Vagina (tissue), 2 donors: ENCODE results near the gene NRP2. TPM values are rescaled to one million over a fixed set of nuclear protein-coding genes. Genes with fewer than 3 reads are reported as not detected.
A peak's percentile ranks its signal among the peaks of the same experiment; 100 is the strongest.

Experiments
- DNase-seq, 2 donors: peaks; one replicate each; pipeline ENCODE4 v3.0.0-alpha.2; 2017; ENCODE audit errors: extremely low spot score in 2 of 2
- H3K27ac ChIP-seq: fragments of 200-600 bp; sonication (generic); one replicate; pipeline ENCODE4 v1.5.1; 2019
- H3K27me3 ChIP-seq: fragments of 200-600 bp; sonication (generic); one replicate; pipeline ENCODE4 v1.5.1; 2019
- H3K36me3 ChIP-seq, 2 donors: fragments of 200-600 bp; sonication (generic); one replicate each; pipeline ENCODE4 v1.5.1; 2017 to 2019
- H3K4me1 ChIP-seq: fragments of 200-600 bp; sonication (generic); one replicate; pipeline ENCODE4 v1.5.1; 2019
- H3K4me3 ChIP-seq, 2 donors: fragments of 200-600 bp; sonication (generic); 1 replicate in 1 of 2; 2 replicates in 1 of 2; pipeline ENCODE4 v1.5.1; 2016 to 2019
- H3K9me3 ChIP-seq: fragments of 200-600 bp; sonication (generic); one replicate; pipeline ENCODE4 v1.5.1; 2019
- CTCF ChIP-seq, 3 experiments: fragments of 450-650 bp in 2 of 3; fragments of 200-600 bp in 1 of 3; sonication (generic) in 1 of 3; IDR thresholded peaks; one replicate each; pipeline ENCODE4 v1.5.1; 2017 to 2019; ENCODE audit warnings: antibody characterized with exemption in 3 of 3, mild to moderate bottlenecking in 2 of 3, moderate library complexity in 2 of 3
- POLR2A ChIP-seq, 2 donors: fragments of 450-650 bp; IDR thresholded peaks; one replicate each; pipeline ENCODE4 v1.6.1; 2017; ENCODE audit warnings: antibody characterized with exemption in 2 of 2, mild to moderate bottlenecking in 2 of 2, moderate library complexity in 2 of 2
- POLR2AphosphoS5 ChIP-seq, 2 donors: sonication (generic); formaldehyde crosslinking; IDR thresholded peaks; one replicate each; pipeline ENCODE4 v1.9.0; 2017; ENCODE audit warnings: antibody characterized with exemption in 2 of 2, mild to moderate bottlenecking in 2 of 2, low read depth in 1 of 2; ENCODE audit not compliant: insufficient read depth in 1 of 2
- intact Hi-C: fragments of 100-400 bp; cut with DNase I; formaldehyde crosslinking; loops from one replicate; pipeline ENCODE4 v1.15.1; 2023
- total RNA-seq: library from RNA; depleted of rRNA; stranded (reverse); fragments of >200 nt; gene quantifications from one replicate; pipeline ENCODE4 v1.2.3, GENCODE V29; 2016

The NRP2 gene
- total RNA-seq, 1 donor from 2014 or later = 65.6 TPM

GRCh38 chr2:205681401-205682238 lies 681 bp upstream of the NRP2 start:
- intact Hi-C loops = loop anchor here (5.0 to 10.0 kb wide), 2 partner anchors 81 to 1357 kb away; no protein-coding TSS in a partner anchor
- no peak for DNase-seq
- Histone ChIP-seq H3K9me3 (no peaks in the 10 kb centered on the region), H3K4me3 (peak overlapping the region; percentile 67 to 73), H3K27ac (peak overlapping the region; percentile 89), H3K4me1 (peaks cover 42% of the 10 kb centered on the region), H3K36me3 (no peaks in the 10 kb centered on the region), H3K27me3 (no peaks in the 10 kb centered on the region)
- no peak for TF ChIP-seq POLR2A (IDR thresholded peaks at IDR 0.05)
- no peak for TF ChIP-seq POLR2AphosphoS5 (IDR thresholded peaks at IDR 0.05; ENCODE audit: insufficient read depth in 1 of 2, low read depth in 1 of 2)

DNA sequence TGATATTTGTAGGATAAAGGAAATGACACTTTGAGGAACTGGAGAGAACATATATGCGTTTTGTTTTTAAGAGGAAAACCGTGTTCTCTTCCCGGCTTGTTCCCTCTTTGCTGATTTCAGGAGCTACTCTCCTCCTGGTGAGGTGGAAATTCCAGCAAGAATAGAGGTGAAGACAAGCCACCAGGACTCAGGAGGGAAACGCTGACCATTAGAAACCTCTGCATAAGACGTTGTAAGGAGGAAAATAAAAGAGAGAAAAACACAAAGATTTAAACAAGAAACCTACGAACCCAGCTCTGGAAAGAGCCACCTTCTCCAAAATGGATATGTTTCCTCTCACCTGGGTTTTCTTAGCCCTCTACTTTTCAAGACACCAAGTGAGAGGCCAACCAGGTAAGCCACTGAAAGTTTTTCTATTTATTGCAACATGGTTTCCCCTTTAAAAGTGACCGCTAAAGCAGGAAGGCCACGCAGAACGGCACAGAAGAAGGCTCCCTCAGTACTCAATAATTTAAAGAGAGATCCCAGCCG lies 735 bp downstream of the NRP2 start:
- H3K27ac ChIP-seq = peak overlapping the region; percentile 89
- peak overlapping the region; percentile 67 to 73 for H3K4me3 ChIP-seq
- no peak for TF ChIP-seq POLR2AphosphoS5 (IDR thresholded peaks at IDR 0.05; ENCODE audit: insufficient read depth in 1 of 2, low read depth in 1 of 2)
- TF ChIP-seq CTCF (IDR thresholded peaks at IDR 0.05) = no peak
- no peak for TF ChIP-seq POLR2A (IDR thresholded peaks at IDR 0.05)
- H3K36me3 ChIP-seq = no peaks in the 10 kb centered on the region
- H3K4me1 ChIP-seq = peaks cover 54% of the 10 kb centered on the region
- no peaks in the 10 kb centered on the region for H3K27me3 ChIP-seq
- intact Hi-C loops = loop anchor here (5.0 to 10.0 kb wide), 2 partner anchors 79 to 1358 kb away; no protein-coding TSS in a partner anchor
- H3K9me3 ChIP-seq = no peaks in the 10 kb centered on the region
- no peak for DNase-seq

DNA sequence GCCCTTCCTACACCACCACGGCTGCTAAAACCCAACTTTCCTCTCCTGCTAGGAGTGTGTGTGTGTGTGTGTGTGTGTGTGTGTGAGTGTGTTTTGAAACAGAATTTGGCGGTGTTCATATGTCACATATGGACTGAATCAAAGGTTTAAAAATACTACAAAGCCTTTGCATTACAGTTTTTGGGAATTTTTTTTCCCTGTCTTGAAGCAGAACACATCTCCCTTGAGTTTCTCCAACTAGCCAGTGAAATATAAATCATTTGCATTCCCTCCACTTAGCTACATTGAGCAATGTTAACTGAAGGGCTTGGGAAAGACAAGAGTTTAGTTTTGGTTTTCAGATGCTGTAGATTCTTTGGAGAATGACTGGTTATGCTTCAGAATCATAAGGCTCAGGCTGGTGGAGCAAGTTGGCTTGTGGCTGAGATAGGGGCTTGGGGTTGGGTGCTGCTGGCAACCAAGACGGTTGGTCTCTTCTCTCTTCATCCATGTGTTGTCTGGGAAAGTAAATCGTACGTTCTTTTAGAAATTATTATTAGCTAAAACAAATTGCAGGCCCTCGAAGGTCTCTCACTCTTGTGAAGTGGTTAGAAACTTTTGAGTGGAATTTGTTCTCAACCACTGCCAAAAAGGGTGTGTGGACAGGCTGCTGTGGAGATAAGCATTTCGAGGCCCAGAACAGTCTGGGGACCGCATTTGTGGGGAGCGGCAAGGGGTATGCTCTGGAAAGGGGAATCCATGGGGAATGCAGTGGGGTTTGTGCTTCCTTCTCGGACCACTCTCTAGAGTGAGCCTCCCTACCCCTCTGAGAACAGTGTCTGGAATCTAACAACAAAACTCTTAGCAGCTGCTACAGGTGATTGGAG lies 1.4 kb downstream of the NRP2 start:
- H3K9me3 ChIP-seq = no peaks in the 10 kb centered on the region
- DNase-seq = no peak
- peaks cover 61% of the 10 kb centered on the region for H3K4me1 ChIP-seq
- H3K27me3 ChIP-seq = no peaks in the 10 kb centered on the region
- no peak for TF ChIP-seq POLR2A (IDR thresholded peaks at IDR 0.05)
- TF ChIP-seq CTCF (IDR thresholded peaks at IDR 0.05) = no peak
- TF ChIP-seq POLR2AphosphoS5 (IDR thresholded peaks at IDR 0.05; ENCODE audit: insufficient read depth in 1 of 2, low read depth in 1 of 2) = no peak
- H3K27ac ChIP-seq = peak overlapping the region; percentile 89
- H3K36me3 ChIP-seq = no peaks in the 10 kb centered on the region
- intact Hi-C loops = loop anchor here (5.0 to 10.0 kb wide), 2 partner anchors 79 to 1359 kb away; no protein-coding TSS in a partner anchor
- H3K4me3 ChIP-seq = peak overlapping the region; percentile 67 to 73

- intact Hi-C loops = loop anchor here (5.0 to 10.0 kb wide), 2 partner anchors 77 to 1360 kb away; no protein-coding TSS in a partner anchor
- no peak for TF ChIP-seq CTCF (IDR thresholded peaks at IDR 0.05)
- TF ChIP-seq POLR2AphosphoS5 (IDR thresholded peaks at IDR 0.05; ENCODE audit: insufficient read depth in 1 of 2, low read depth in 1 of 2) = peak in 1 of 2 donors; percentile 46
- no peak for TF ChIP-seq POLR2A (IDR thresholded peaks at IDR 0.05)
- peak overlapping the region; percentile 67 to 73 for H3K4me3 ChIP-seq
- no peak for DNase-seq
- peaks cover 67% of the 10 kb centered on the region for H3K4me1 ChIP-seq
- no peaks in the 10 kb centered on the region for H3K27me3 ChIP-seq
- H3K27ac ChIP-seq = peak overlapping the region; percentile 89
- no peaks in the 10 kb centered on the region for H3K9me3 ChIP-seq
- H3K36me3 ChIP-seq = no peaks in the 10 kb centered on the region
These were observed 2.6 kb downstream of the NRP2 start for GRCh38 chr2:205684871-205685313.
